Measurements from ENCODE around the gene SMIM5.
A peak's percentile ranks its signal among the peaks of the same experiment; 100 is the strongest.
"Not testable (repeated sequence)": the region's sequence is repeated elsewhere in the genome, so short reads cannot be mapped to it uniquely, and the experiment has no call there.

The SMIM5 gene, protein sequence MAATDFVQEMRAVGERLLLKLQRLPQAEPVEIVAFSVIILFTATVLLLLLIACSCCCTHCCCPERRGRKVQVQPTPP

DNA sequence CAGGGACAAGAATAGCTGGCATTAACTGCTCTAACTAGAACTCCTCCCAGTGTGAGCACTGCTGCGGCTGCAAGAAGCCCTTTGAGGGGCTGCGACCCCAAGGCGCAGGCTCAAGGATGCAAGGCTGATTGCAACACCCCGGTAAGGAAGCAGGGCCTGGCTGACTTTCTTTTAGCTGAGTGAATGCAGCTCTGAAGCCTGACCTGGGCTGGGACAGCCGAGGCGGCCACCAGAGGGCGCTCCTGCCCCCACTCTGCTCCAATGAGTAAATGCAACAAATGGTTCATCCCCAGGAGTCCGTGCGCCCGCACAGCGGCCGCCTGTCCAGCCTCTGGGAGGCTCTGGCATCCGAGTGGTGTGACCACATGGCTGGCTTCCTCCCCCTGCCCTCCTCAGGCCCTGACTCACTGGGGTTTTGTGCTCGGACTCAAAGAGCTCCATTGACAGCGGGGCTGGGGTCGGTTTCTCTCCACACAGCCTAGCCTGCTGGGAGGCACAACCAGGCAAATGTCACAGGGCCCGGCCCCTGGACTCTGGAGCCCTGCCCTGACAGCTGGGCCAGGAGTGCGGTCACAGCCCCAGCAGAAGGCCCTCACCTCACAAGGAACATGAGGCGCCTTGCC lies at the start of gene SMIM5:
Gene SMIM5, plus strand, starts transcription at position 572 of the 623 bp plus-strand sequence. CDS start 6,768 bp downstream, outside the sequence.
- peak; percentile 58 to 98 (median 94) for DNase-seq

DNA sequence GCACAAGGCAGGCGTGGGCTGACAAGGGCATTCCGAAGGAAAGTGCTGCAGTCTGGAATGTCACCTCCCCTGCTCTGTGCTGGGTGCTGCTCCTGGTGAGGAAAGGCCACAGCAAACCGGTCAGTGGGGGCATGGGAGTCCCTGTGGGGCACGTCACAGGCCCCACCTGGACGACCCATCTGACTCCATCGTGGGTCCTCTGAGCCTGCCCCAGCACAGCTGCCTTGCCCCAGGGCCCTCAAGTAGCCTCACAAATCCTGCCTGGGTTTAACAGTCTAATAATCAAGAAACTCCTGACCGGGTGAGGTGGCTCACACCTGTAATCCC lies 48.4 kb upstream of the SMIM5 start:
- DNase-seq: no peak

- DNase-seq: peak in 39 of 51 donors; percentile 11 to 69 (median 42)
Measured at GRCh38 chr17:75587675-75588595, 45.3 kb upstream of the SMIM5 start, which contains the start of gene MYO15B. Gene MYO15B (plus strand): TSS chr17:75587800. CDS start chr17:75588058, 258 bp downstream.

GRCh38 chr17:75588596-75589011 lies 44.6 kb upstream of the SMIM5 start:
- peak in 25 of 51 donors; percentile 26 to 76 (median 50) for DNase-seq

DNA sequence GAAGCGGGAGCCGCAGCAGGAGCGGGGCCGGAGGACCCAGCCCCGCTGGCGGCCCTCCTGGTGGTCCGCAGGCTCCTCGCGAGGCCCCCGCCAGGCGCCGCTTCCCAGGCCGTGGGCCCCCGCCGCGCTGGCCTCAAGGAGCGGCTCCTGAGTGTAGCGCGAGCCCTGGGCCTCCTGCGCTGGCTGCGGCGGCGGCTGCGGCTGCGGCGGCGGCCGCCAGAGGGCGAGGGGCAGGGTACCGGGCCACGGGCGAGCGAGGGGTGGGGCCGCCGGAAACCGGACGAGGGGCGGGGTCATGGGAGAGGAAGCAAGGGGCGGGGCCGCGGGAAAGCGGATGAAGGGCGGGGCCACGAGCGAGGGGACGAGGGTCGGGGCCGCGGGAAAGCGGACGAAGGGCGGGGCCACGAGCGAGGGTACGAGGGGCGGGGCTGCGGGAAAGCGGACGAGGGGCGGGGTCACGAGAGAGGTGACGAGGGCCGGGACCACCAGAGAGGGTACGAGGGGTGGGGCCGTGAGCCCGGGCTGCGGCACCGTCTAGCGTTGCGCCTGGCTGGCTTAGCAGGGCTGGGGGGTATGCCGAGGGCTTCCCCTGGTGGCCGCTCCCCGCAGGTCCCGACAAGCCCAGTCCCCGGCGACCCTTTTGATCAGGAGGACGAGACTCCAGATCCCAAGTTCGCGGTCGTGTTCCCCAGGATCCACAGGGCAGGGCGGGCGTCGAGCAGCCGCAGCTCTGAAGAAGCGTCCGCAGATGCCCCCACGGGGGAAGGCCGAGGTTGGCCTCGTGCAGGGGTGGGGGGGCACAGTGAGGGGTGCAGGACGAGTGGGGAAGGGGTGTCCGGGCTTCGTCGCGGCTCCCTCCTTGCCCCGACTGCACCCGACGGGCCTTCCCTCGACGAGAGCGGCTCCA lies 44.0 kb upstream of the SMIM5 start:
- DNase-seq: peak; percentile 36 to 97 (median 86)

DNA sequence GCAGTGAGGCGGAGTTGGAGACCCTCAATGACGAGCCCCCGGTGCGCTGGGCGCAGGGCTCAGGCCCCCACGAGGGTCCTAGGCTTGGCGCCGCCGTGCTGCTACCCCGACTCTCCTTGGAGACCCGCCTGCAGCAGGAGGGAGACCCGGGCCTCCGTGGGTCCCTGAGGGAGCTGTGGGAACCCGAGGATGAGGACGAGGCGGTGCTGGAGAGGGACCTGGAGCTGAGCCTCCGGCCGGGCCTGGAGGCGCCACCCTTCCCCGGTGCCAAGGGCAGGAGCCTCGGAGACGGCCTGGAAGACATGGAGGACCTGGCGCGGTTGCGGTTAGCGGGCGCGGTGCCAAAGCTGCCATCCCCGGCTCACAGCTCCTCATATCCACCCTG lies 43.3 kb upstream of the SMIM5 start:
- peak in 5 of 51 donors; percentile 9 to 15 (median 12) for DNase-seq

- DNase-seq: no peak
Measured at GRCh38 chr17:75590314-75590761, 42.9 kb upstream of the SMIM5 start.

- DNase-seq: no peak
Measured at GRCh38 chr17:75590849-75591721, 42.1 kb upstream of the SMIM5 start.

GRCh38 chr17:75591722-75592302 lies 41.4 kb upstream of the SMIM5 start:
- no peak for DNase-seq

DNA sequence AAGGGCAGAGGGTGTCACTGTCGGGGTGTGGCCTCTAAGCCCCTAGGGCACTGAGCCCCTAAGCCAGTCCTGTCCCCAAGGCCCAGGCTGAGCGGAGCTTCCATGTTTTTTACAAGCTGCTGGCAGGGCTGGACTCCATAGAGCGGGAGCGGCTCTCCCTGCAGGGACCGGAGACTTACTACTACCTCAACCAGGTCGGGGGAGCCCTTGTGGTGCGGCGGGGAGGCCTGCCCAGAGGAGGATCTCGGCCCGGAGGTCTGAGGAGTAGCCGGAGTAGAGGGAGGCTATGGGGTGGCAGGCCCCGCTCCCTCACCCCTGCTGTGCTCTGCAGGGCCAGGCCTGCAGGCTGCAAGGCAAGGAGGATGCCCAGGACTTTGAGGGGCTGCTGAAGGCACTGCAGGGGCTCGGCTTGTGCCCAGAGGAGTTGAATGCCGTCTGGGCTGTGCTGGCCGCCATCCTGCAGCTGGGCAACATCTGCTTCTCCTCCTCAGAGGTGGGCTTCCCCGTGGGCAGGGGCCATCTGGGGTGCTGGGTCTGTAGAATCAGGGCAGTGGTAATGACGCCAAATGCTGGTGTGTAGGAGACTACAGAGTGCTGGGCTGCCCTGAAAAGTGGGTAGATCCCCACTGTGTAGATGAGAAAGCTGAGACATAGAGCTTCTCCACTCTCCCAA lies 40.8 kb upstream of the SMIM5 start:
- DNase-seq: no peak

- not testable (repeated sequence) for DNase-seq
Measured at GRCh38 chr17:75593430-75593829, 39.8 kb upstream of the SMIM5 start.

DNA sequence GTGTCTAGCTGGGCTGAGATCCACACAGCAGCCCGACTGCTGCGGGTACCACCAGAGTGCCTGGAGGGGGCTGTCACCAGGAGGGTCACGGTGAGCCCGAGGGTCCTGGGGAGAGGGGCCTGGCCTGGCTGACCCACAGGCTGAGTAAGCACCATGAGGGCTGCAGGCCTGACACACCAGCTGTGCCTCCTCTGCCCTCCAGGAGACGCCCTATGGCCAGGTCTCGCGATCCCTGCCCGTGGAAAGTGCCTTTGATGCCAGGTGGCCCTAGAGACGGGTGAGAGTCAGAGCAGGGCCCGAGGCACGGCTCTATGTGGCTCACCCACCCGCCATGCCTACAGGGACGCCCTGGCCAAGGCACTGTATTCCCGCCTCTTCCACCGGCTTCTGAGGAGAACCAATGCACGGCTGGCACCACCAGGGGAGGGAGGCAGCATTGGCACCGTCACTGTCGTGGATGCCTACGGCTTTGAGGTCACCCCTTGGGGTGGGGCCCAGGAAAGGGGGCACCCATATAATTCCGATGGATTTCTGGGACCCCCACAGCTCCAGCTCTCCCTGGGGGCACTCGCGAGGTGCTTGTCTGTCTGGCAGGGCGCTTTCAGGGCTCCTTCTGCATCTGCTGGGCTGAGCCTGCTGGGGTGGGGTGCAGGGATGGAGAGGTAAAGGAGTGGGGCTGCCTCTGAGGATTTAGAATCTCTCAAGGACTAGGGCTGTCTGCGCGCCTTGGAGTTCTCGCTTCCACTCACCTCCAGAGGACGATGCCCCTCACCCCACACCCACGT lies 38.5 kb upstream of the SMIM5 start:
- no peak for DNase-seq

- DNase-seq: no peak
Measured at GRCh38 chr17:75595284-75595919, 37.8 kb upstream of the SMIM5 start.

DNA sequence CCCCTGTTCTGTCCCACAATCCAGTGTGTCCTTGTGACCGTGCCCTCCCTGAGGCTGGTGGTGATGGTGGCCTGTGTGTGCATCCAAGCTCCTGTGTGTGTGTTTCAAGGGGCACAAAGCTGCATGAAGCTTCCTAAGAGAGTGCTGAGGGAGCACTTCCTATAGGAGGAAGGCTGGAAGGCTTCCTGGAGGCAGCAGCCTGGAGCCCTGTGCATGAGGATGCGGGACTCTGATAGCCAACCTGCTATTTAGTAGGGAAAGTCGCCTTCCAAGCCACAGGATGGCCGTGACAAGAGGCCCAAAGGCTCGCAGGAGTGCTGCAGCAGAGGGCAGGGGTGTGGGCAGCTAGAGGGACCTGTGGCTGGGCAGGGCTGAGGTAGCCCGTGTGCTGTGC lies 37.3 kb upstream of the SMIM5 start:
- no peak for DNase-seq

DNA sequence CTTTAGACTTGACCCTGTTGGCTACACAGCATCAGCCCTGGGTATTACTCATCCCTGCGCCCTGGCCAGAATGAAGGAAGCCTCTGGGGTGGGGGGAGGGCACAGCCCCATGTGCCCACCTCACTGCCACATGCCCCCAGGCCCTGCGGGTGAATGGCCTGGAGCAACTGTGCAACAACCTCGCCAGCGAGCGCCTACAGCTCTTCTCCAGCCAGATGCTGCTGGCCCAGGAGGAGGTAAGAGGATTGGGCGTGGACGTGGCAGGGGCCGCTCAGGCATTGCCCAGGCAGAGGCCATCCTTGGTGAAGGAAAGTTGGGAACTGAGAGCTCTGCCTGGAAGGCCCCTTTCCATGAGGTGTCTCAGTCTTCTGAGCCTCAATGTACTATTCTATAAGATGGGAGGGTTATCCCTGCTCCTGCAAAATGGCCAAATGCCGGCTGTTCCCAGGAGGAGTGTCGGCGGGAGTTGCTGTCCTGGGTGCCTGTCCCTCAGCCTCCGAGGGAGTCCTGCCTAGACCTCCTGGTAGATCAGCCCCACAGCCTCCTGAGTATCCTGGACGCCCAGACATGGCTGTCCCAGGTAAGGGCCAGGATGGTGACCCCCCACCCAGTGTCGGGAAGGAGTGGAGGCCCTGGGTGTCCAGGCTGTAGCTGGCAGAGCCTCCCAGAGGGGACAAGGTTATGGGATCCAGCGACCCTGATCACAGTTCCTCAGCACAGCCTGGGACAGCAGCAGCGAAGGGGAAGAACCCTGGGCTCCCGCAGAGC lies 36.7 kb upstream of the SMIM5 start:
- DNase-seq: no peak

DNA sequence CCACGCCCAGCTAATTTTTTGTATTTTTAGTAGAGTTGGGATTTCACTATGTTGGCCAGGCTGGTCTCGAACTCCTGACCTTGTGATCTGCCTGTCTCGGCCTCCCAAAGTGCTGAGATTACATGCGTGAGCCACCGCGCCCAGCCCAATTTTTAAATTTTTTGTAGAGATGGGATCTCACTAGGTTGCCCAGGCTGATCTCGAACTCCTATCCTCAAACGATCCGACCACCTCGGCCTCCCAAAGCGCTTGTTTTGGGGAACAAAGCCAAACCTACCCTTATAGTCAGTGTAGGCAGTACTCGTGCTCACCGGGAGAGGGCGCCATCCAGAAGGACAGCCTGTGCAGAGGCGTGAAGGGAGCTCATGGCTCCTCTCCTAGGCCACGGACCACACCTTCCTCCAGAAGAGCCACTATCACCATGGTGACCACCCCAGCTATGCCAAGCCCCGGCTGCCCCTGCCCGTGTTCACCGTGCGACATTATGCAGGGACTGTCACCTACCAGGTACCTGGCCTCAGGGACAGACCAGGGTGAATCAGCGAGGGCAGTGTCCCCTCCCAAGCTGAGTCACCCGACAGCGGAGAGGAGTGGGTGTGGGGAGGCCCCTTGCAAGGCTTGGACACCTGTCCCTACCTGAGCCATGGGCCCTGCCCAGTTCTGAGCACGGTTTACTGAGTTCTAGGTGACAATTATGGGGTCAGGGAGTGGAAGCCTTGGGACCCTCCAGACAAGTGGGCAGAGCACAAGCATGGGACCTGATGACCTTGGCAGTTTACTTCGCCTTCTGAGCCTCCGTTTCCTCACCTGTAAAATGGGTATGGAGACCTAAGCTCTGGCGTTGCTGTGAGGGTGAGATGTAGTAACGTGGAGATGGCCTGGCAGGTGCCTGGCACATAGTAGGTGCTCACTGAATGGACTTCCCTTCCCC lies 31.9 kb upstream of the SMIM5 start:
- peak in 19 of 51 donors; percentile 7 to 60 (median 23) for DNase-seq
